Sciatic nerve (tissue), 2 donors: ENCODE results near the gene CHAT. TPM values are rescaled to one million over a fixed set of nuclear protein-coding genes. Genes with fewer than 3 reads are reported as not detected.

Experiments used
- ATAC-seq: fragments of 200-7000 bp; cut with Tn5 transposase; one replicate; pipeline ENCODE4 v1.9.1; 2020; ENCODE audit warnings: mild to moderate bottlenecking, moderate library complexity
- DNase-seq: peaks from one replicate; pipeline ENCODE4 v3.0.0-alpha.2; 2020; ENCODE audit warnings: low spot score
- intact Hi-C: fragments of 100-400 bp; cut with DNase I; formaldehyde crosslinking; loops from one replicate; pipeline ENCODE4 v1.14.2; 2022
- total RNA-seq: library from RNA; stranded (reverse); fragmentation: NEBNext Ultra II Directional; extraction: Animal tissue kit (Norgen Biotek cat#: 25700); gene quantifications from one replicate; pipeline ENCODE4 v1.2.1, GENCODE V29; 2021
- donor health status: DM: no; HTN: no; CAD: no.
- donor health status: DM: no; HTN: no; CAD: no.

CHAT gene
- total RNA-seq, 1 donor from 2014 or later = not detected

DNA sequence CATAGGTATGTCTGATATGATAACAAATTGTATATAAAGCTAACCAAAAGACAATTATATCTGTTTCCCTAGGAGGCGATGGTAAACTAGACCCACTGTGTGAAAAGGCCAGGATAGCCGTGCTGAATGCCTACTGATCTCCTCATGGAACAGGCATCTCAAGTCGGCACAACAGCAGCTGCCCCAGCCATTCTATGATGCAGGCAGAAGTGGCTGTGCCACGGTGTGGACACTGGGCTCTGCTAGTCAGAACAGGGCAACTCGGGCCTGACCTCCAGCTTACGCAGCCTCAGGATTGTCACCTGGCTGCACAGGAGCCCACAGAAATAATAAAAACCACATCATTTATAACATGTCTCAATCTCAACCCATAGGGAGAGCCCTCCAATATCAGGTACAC lies 80.6 kb downstream of the CHAT start:
- intact Hi-C loops = no loop called here
- DNase-seq (no peak), ATAC-seq (no peak)

DNA sequence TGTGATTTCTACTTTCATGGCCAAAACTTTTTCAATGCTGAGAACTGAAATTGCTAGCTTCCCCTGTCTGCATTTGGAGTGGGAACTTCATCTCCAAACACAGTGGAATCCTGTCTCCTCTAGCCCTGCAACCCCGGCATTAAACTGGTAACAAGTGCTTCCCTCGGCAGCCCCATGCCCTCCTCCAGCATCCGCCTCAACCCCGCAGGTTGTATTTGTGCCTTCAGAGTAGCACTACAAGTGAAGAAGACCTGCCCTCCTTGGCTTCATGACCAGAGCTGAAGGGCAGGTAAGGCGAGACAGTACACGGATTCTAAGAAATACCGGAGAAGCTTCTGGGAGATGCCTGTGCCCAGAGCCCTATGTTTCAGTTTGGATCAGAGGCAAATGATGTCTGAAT lies 82.5 kb downstream of the CHAT start:
- intact Hi-C loops = loop anchor here (1.0 kb wide), 1 partner anchor 27 kb away; no protein-coding TSS in a partner anchor

DNA sequence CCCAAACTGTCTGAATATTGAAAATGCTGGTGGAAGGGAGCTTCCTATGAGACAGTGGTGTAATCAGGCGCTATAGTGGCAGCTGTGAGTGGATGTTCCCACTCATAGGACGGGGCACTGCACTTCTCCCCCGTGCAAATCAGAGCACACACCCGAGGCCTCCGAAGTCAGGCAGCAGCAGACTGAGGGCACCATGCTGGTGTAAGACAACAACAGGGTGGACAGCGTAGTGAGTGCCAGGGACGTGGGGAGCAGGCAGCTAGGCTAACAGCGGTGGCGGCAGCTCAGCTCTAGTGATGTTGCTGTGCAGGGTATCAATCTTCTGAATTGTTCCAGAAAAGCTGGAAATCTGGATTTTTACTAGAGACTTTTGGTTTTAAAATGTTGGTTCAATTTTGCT lies 84.8 kb downstream of the CHAT start:
- ATAC-seq = no peak
- DNase-seq = no peak
- intact Hi-C loops = no loop called here

More for the DNA sequence above, 82.5 kb downstream of the CHAT start:
- no peak for ATAC-seq
- DNase-seq = no peak

DNA sequence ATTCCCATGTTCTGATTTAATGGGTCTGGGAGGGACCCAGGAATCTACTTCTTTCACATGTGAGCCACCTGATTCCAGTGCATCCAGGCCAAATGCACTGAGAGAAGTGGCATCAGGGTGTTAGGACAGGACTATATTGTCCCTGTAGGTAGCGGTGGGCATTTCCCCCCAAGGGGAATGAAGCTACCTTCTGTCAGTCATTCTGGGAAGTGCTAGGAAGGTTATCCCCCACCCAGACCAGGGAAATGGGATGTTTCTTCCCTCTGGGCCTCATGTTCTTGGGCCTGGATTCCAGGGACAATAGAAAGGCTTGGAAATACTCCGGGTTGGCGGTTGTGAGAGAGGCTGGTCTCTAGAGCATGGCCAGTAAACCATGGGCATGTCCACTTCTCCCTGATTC lies 86.4 kb downstream of the CHAT start:
- ATAC-seq = no peak
- intact Hi-C loops = no loop called here
- DNase-seq = no peak

DNA sequence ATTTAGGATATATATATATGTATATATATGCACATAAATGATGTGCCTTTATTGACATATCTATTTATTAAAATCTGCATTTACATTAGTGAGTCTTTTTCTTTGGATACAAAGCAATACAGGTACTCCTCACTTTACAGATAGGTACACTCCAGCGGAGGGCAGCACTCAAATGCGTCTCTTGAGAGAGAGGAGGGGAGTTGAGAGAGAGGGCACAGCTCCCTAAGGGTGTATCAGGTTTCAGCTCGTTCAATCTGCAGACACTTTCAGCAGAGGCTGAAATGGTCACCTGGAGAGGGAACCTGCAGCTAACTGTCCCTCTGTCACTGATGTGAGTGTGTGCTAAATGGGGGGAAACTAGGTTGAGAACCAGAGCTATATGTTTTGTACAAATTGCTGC lies 87.2 kb downstream of the CHAT start:
- ATAC-seq (no peak), DNase-seq (no peak)
- intact Hi-C loops = no loop called here

DNA sequence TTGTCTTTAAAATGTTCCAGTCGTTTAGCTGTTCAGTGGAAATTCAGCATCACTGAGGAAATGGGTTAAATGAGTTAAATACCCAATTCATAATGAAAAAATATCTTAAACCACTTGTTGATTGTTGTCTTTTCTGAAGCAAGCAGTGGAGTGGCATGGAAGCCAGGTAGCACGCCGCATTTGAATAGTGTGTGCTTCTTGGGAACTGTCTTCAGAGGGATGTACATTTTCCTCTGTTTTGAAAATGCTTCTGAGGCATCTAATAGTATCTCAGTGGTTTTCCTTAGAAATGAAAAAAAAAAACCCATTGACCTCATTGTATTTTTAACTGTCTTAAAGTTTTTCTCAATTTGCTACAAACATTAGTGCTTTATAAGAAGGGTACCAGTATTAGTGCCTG lies 93.7 kb downstream of the CHAT start:
- no peak for ATAC-seq
- intact Hi-C loops = no loop called here
- DNase-seq = no peak

DNA sequence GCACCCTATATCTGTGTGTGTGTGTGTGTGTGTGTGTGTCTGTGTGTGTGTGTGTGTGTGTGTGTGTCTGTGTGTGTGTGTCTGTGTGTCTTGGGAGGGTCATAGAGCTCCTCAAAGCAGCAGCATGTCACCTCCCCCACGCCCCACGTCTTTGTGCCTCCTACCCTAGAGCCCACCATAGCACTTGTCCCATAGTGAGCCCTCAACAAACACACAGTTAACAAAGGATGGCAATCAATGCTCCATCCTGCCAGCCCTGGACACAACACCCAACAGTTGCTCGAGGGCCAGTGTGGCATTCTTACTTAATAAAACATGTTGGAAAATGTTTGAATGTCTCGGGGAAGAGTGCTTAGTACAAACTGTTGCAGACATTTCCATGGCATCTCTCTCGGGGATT lies 96.1 kb downstream of the CHAT start:
- ATAC-seq = no peak
- intact Hi-C loops = no loop called here

DNA sequence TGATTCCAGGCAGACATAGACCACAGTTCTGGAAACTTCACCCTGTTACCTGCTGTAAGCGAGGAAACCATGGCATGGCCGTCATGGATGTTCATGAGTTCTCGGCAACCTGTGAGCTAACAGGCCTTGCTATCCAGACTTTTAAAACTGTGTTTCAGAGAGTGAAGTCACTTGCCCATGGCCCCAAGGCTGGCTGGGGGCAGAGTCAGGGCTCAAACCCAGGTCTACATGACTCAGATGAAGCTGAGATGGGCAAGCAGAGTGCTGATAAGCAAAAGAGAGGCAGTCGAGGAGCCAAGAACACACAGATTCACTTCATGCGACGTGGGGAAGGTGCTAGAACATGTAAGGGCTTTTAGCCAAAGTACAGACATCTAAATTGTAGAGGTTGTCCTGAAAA lies 97.1 kb downstream of the CHAT start:
- DNase-seq (no peak), ATAC-seq (no peak)
- intact Hi-C loops = no loop called here

More for the DNA sequence above, 96.1 kb downstream of the CHAT start:
- no peak for DNase-seq

DNA sequence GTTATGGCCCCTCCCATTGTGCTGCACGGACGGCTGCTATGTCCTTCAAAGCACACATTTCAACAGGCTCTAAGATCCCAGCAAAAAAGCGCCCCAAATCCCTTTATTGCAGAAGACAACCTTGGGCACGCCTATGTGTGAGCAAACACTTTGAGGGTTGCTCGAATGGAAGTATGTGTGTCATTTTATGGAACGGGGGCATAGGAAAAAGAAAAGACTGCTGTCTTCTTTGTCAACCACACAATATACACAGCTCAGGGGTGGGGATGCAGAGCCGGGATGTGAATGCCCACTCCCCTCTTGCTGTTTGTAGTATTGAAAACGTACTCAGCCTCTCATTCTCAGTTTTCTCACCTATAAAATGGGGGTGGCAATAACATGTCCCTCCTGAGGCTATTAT lies 97.6 kb downstream of the CHAT start:
- intact Hi-C loops = no loop called here
- no peak for DNase-seq
- ATAC-seq = no peak

DNA sequence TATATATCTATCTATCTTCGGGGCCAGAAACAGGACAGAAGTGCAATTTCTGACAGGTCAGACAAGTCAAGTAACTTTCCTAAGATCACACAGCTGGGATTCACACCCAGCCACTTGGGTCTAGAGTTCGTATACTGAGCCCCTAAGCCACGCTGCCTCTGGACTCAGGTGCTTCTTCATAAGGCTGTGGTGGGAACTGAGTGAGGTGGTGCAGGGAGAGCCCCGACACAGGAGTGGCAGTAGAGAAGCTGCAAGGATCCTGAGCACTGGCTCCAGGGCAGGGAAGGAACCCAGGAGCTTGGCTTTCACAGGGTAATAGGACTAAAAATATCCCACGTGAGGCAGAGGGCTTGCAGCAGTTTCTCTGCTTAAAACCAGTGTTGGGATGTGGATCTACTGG lies 99.4 kb downstream of the CHAT start:
- ATAC-seq (no peak), DNase-seq (no peak)
- intact Hi-C loops = no loop called here

Other genes starting within 250 kb of the CHAT start
- gene DRGX, start 217.9 kb upstream of the CHAT start, total RNA-seq = not detected
- gene ERCC6, start 74.9 kb upstream of the CHAT start, total RNA-seq = 33.5 TPM
- gene SLC18A3, start 3.7 kb upstream of the CHAT start, total RNA-seq = not detected
- not detected for gene C10orf53, start 65.6 kb downstream of the CHAT start, total RNA-seq
- not detected for gene OGDHL, start 148.3 kb downstream of the CHAT start, total RNA-seq